Smooth muscle cell (in vitro differentiated cells): ENCODE results near the gene TRIM28. TPM values are rescaled to one million over a fixed set of nuclear protein-coding genes. Genes with fewer than 3 reads are reported as not detected.
A peak's percentile ranks its signal among the peaks of the same experiment; 100 is the strongest.
"Not testable (repeated sequence)": the region's sequence is repeated elsewhere in the genome, so short reads cannot be mapped to it uniquely, and the experiment has no call there.

ENCODE experiments used
- DNase-seq: peaks from one replicate; lab custom pipeline; 2025; ENCODE audit not compliant: unreplicated experiment; lab: John Stamatoyannopoulos, UW
- H2AFZ ChIP-seq: fragments of 200-600 bp; sonication (generic); 2 replicates; pipeline ENCODE4 v1.6.0; 2016; ENCODE audit warnings: antibody characterized with exemption, low read depth, mild to moderate bottlenecking
- H3F3A ChIP-seq: fragments of 200-600 bp; sonication (generic); 2 replicates; pipeline ENCODE4 v1.6.0; 2017; ENCODE audit warnings: antibody characterized with exemption, low read depth
- H3K27ac ChIP-seq: fragments of 200-600 bp; sonication (generic); 2 replicates; pipeline ENCODE4 v1.5.1; 2016; ENCODE audit warnings: low read depth, mild to moderate bottlenecking
- H3K27me3 ChIP-seq: fragments of 200-600 bp; sonication (generic); 2 replicates; pipeline ENCODE4 v1.6.1; 2016; ENCODE audit warnings: low read depth, mild to moderate bottlenecking
- H3K36me3 ChIP-seq: fragments of 200-600 bp; sonication (generic); 2 replicates; pipeline ENCODE4 v1.5.1; 2016; ENCODE audit warnings: low read depth
- H3K4me1 ChIP-seq: fragments of 200-600 bp; sonication (generic); 2 replicates; pipeline ENCODE4 v1.5.1; 2016; ENCODE audit warnings: low read depth
- H3K4me2 ChIP-seq: fragments of 200-600 bp; sonication (generic); 2 replicates; pipeline ENCODE4 v1.6.0; 2016; ENCODE audit warnings: mild to moderate bottlenecking
- H3K4me3 ChIP-seq: fragments of 200-600 bp; sonication (generic); 2 replicates; pipeline ENCODE4 v1.5.1; 2016; ENCODE audit warnings: mild to moderate bottlenecking
- H3K79me2 ChIP-seq: fragments of 200-600 bp; sonication (generic); 2 replicates; pipeline ENCODE4 v1.6.0; 2016; ENCODE audit warnings: low read depth, mild to moderate bottlenecking
- H3K9ac ChIP-seq: fragments of 200-600 bp; sonication (generic); 2 replicates; pipeline ENCODE4 v1.6.0; 2016; ENCODE audit warnings: low read depth
- H3K9me3 ChIP-seq: fragments of 200-600 bp; sonication (generic); replicated peaks from 2 replicates; pipeline ENCODE4 v1.5.1; 2016; ENCODE audit warnings: low read depth
- H4K20me1 ChIP-seq: fragments of 200-600 bp; sonication (generic); 2 replicates; pipeline ENCODE4 v1.6.0; 2016; ENCODE audit warnings: low read depth
- WGBS: methylation state at CpG from one replicate; pipeline ENCODE4 v1.1.7; 2016; ENCODE audit warnings: low lambda C conversion rate; 5-methylcytosine and 5-hydroxymethylcytosine counted together
- polyA plus RNA-seq: library from polyadenylated mRNA; unstranded; fragments of >200 nt; fragmentation: Nextera tagmentation; extraction: Ambion mirVana; gene quantifications from 2 replicates; pipeline ENCODE4 v1.2.1, GENCODE V29; 2016
- total RNA-seq: library from RNA; depleted of rRNA; stranded (reverse); fragments of >200 nt; gene quantifications from 2 replicates; pipeline ENCODE4 v1.2.3, GENCODE V29; 2014
- TF ChIP-seq, protein P1 (sequence below): fragments of 200-600 bp; sonication (generic); IDR thresholded peaks from 2 replicates; pipeline ENCODE4 v1.5.1; 2017; ENCODE audit warnings: borderline replicate concordance, mild to moderate bottlenecking, antibody characterized with exemption; ENCODE audit not compliant: insufficient read depth, poor library complexity, severe bottlenecking

Gene TRIM28
- total and polyA plus RNA-seq, 2 experiments from 2014 or later, result 148 to 178 TPM

DNA sequence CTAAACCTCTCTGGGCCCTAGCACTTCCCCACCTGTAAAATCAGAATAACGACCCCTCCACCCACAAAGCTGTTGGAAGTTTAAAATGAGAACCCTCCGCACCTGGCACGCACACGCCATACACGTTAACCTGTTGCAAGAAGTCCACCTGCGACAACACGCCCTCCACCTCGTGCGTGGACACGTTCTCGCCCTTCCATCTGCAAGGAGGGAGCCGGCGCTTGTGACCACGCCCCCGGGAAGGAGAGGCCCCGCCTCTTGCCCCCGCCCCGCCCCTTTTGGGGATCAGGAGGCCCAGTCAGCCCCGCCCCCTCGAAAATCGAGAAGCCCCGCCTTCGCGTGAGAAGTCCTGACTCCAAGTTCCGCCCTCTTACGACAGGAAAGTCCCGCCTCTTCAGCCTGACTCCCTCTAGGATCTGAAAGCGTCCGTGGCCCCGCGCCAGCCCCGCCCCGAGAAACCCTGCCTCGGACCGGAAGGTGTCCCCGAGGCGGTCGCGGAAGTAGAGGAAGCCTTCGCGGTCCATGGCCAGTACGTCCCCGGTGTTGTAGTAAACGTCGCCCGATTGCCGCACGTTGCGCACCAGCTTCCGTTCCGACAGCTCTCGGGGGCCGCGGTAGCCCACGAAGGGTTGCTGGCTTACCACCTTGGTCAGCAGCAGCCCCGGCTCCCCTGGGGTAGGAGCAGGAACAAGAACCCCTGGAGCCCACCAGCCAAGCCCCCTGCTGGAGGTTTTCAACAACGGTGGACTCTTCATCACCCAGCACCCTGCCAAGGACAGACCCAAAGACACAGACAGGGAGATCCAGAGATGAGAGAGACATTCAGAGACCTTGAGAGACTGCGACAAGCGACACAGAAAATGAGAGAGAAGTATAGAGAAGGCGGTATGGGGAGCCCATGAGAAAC is 44.6 kb upstream of the TRIM28 start:
- Histone ChIP-seq H3K4me2 (peak overlapping the region; percentile 86), H3K9me3 (no peaks in the 10 kb centered on the region), H3K4me1 (peaks cover 4% of the 10 kb centered on the region), H3K4me3 (peak overlapping the region; percentile 59), H3K36me3 (no peaks in the 10 kb centered on the region), H3F3A (no peaks in the 10 kb centered on the region), H3K27ac (peak overlapping the region; percentile 46), H3K79me2 (no peaks in the 10 kb centered on the region), H3K27me3 (no peaks in the 10 kb centered on the region), H2AFZ (peak overlapping the region; percentile 63), H4K20me1 (no peaks in the 10 kb centered on the region), H3K9ac (peak overlapping the region; percentile 51)
- DNase-seq, result peak; percentile 97
- 3% methylated on average over 48 of the region's 60 CpGs for WGBS
- TF ChIP-seq, protein P1, sequence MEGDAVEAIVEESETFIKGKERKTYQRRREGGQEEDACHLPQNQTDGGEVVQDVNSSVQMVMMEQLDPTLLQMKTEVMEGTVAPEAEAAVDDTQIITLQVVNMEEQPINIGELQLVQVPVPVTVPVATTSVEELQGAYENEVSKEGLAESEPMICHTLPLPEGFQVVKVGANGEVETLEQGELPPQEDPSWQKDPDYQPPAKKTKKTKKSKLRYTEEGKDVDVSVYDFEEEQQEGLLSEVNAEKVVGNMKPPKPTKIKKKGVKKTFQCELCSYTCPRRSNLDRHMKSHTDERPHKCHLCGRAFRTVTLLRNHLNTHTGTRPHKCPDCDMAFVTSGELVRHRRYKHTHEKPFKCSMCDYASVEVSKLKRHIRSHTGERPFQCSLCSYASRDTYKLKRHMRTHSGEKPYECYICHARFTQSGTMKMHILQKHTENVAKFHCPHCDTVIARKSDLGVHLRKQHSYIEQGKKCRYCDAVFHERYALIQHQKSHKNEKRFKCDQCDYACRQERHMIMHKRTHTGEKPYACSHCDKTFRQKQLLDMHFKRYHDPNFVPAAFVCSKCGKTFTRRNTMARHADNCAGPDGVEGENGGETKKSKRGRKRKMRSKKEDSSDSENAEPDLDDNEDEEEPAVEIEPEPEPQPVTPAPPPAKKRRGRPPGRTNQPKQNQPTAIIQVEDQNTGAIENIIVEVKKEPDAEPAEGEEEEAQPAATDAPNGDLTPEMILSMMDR, result peak; percentile 42

DNA sequence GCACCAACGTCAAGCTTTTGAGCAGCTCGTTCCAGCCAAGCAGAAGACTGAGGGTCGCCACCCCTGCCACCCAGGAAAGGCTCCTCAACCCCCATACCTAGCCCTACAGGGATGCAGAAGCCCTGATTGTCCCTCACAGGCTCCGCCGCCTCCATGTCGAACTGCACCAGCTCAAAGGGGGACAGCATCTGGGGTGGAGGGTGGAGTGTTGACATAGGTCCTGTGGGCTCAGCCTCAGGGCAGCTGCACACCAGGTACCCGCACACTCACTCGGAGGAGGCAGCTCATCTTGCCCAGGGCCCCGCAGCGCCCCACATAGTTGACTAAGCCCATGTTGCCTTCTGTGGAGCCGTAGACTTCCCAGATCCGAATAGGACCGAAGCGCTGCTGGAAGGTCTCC is 43.6 kb upstream of the TRIM28 start:
- TF ChIP-seq, protein P1, result no peak
- H3F3A ChIP-seq, result no peaks in the 10 kb centered on the region
- H3K4me3 ChIP-seq, result peak overlapping the region; percentile 59
- WGBS, result 96% methylated on average over 14 of the region's 14 CpGs
- no peaks in the 10 kb centered on the region for H3K36me3 ChIP-seq
- DNase-seq, result no peak
- H3K4me2 ChIP-seq, result peak overlapping the region; percentile 85
- no peak overlapping the region for H3K9ac ChIP-seq
- no peaks in the 10 kb centered on the region for H3K79me2 ChIP-seq
- H3K4me1 ChIP-seq, result peaks cover 4% of the 10 kb centered on the region
- no peaks in the 10 kb centered on the region for H4K20me1 ChIP-seq
- H3K27me3 ChIP-seq, result no peaks in the 10 kb centered on the region
- no peak overlapping the region for H3K27ac ChIP-seq
- no peak overlapping the region for H2AFZ ChIP-seq
- H3K9me3 ChIP-seq, result no peaks in the 10 kb centered on the region

DNA sequence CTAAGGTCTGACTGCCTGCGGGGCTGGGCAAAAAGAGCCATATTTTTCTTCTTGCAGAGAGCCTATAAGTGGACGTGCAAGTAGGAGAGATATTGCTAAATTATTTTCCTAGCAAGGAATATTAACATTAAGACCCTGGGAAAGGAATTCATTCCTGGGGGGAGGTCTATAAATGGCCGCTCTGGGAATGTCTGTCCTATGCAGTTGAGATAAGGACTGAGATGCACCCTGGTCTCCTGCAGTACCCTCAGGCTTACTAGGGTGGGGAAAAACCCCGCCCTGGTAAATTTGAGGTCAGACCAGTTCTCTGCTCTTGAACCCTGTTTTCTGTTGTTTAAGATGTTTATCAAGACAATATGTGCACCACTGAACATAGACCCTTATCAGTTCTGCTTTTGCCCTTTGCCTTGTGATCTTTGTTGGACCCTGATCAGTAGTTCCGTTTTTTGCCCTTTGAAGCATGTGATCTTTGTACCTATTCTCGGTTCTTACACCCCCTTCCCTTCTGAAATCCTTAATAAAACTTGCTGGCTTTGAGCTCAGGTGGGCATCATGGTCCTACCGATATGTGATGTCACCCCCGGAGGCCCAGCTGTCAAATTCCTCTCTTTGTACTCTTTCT is 36.2 kb upstream of the TRIM28 start:
- not testable (repeated sequence) for H3K4me1 ChIP-seq, H4K20me1 ChIP-seq, DNase-seq, H3K27me3 ChIP-seq, H3K9me3 ChIP-seq, H3K9ac ChIP-seq, H3K79me2 ChIP-seq, H3K36me3 ChIP-seq, H3K4me3 ChIP-seq, H3K4me2 ChIP-seq, H3K27ac ChIP-seq, H3F3A ChIP-seq, H2AFZ ChIP-seq
- WGBS, result 74% methylated on average over 8 of the region's 8 CpGs

DNA sequence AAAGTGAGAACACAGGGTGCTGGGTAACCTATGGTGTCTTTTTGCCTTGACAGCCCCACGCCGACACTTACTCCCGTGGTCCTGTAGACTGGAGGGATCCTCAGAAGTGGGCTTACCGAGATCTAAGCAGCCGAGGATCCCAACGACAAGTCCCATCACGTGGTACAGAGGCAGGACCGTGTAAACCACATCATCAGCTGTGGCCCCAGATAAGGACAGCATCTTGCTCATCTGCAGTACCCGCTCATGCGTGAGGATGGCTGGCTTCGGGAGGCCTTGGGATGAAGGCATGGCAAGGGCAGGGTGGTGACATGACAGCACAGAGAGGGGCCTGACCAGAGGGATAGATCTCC is 34.2 kb upstream of the TRIM28 start:
- H3K79me2 ChIP-seq, result peaks cover 4% of the 10 kb centered on the region
- no peaks in the 10 kb centered on the region for H3K36me3 ChIP-seq
- H4K20me1 ChIP-seq, result no peaks in the 10 kb centered on the region
- no peaks in the 10 kb centered on the region for H3K27me3 ChIP-seq
- H3K9me3 ChIP-seq, result no peaks in the 10 kb centered on the region
- no peak overlapping the region for H3K27ac ChIP-seq
- no peaks in the 10 kb centered on the region for H3F3A ChIP-seq
- no peak overlapping the region for H3K4me2 ChIP-seq
- H3K4me1 ChIP-seq, result no peaks in the 10 kb centered on the region
- no peak overlapping the region for H2AFZ ChIP-seq
- TF ChIP-seq, protein P1, result no peak
- H3K9ac ChIP-seq, result no peak overlapping the region
- H3K4me3 ChIP-seq, result no peak overlapping the region
- WGBS, result 90% methylated on average over 11 of the region's 11 CpGs
- DNase-seq, result no peak
